Thymus (tissue), 11 donors: ENCODE measurements around the gene TM2D1. TPM values are rescaled to one million over a fixed set of nuclear protein-coding genes. Genes with fewer than 3 reads are reported as not detected.
"Not testable (repeated sequence)": the region's sequence is repeated elsewhere in the genome, so short reads cannot be mapped to it uniquely, and the experiment has no call there.

Source experiments
- DNase-seq, 9 donors: peaks; one replicate each; pipeline ENCODE4 v3.0.0-alpha.2; 2013; ENCODE audit warnings: low spot score in 9 of 9, low read depth in 6 of 9, missing footprints in 1 of 9
- H3K27ac ChIP-seq, 2 donors: one replicate each; pipeline ENCODE4 v1.5.1; 2013; ENCODE audit warnings: control low read depth in 1 of 2, low read depth in 1 of 2, low read length in 1 of 2, mild to moderate bottlenecking in 1 of 2, moderate library complexity in 1 of 2
- H3K27me3 ChIP-seq, 2 donors: one replicate each; pipeline ENCODE4 v1.5.1; 2013; ENCODE audit warnings: low read length in 1 of 2; ENCODE audit not compliant: control insufficient read depth in 2 of 2, insufficient read depth in 1 of 2
- H3K36me3 ChIP-seq, 2 donors: one replicate each; pipeline ENCODE4 v1.5.1; 2013; ENCODE audit warnings: low read length in 1 of 2, mild to moderate bottlenecking in 1 of 2, moderate library complexity in 1 of 2; ENCODE audit not compliant: control insufficient read depth in 2 of 2, insufficient read depth in 2 of 2
- H3K4me1 ChIP-seq, 2 donors: one replicate each; pipeline ENCODE4 v1.5.1; 2013; ENCODE audit warnings: low read length in 2 of 2; ENCODE audit not compliant: control insufficient read depth in 2 of 2, insufficient read depth in 2 of 2
- H3K4me3 ChIP-seq, 2 donors: one replicate each; pipeline ENCODE4 v1.5.1; 2013; ENCODE audit warnings: low read length in 2 of 2, control low read depth in 1 of 2, mild to moderate bottlenecking in 1 of 2
- H3K9me3 ChIP-seq, 2 donors: one replicate each; pipeline ENCODE4 v1.5.1; 2013; ENCODE audit warnings: low read length in 1 of 2, mild to moderate bottlenecking in 1 of 2; ENCODE audit not compliant: control insufficient read depth in 2 of 2, insufficient read depth in 1 of 2
- WGBS: extraction: QIAGEN DNeasy Blood & Tissue Kit; methylation state at CpG from one replicate; pipeline ENCODE4 v1.1.7; 2013; 5-methylcytosine and 5-hydroxymethylcytosine counted together
- polyA plus RNA-seq: library from polyadenylated mRNA; stranded (reverse); fragments of 200-250 nt; gene quantifications from one replicate; pipeline ENCODE4 v1.2.3, GENCODE V29; 2013
- total RNA-seq: library from RNA; stranded (reverse); fragments of 120-200 nt; gene quantifications from one replicate; pipeline ENCODE4 v1.2.4, GENCODE V29; 2013
- donor health status: healthy.

The TM2D1 gene
- total and polyA plus RNA-seq, 2 donors, result 33.6 to 46.0 TPM

DNA sequence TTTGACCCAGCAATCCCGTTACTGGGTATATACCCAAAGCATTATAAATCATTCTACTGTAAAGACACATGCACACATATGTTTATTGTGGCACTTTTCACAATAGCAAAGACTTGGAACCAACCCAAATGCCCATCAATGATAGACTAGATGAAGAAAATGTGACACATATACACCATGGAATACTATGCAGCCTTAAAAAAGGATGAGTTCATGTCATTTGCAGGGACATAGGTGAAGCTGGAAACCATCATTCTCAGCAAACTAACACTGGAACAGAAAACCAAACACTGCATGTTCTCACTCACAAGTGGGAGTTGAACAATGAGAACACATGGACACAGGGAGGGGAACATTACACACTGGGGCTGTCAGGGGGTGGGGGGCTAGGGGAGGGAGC, 5.7 kb upstream of the TM2D1 start:
- H3K4me1 ChIP-seq, H3K4me3 ChIP-seq, H3K36me3 ChIP-seq, H3K27me3 ChIP-seq, H3K27ac ChIP-seq, DNase-seq, H3K9me3 ChIP-seq: not testable (repeated sequence)
- WGBS, result 2% methylated on average over 1 of the region's 1 CpG

GRCh38 chr1:61727544-61727943, 2.6 kb upstream of the TM2D1 start:
- H3K27me3 ChIP-seq, result no peaks in the 10 kb centered on the region
- no peaks in the 10 kb centered on the region for H3K9me3 ChIP-seq
- no peak for DNase-seq
- H3K4me1 ChIP-seq, result peaks cover 5 to 7% of the 10 kb centered on the region in 2 donors
- no peaks in the 10 kb centered on the region for H3K36me3 ChIP-seq
- no peak overlapping the region for H3K27ac ChIP-seq
- 77% methylated on average over 3 of the region's 3 CpGs for WGBS
- H3K4me3 ChIP-seq, result no peak overlapping the region

DNA sequence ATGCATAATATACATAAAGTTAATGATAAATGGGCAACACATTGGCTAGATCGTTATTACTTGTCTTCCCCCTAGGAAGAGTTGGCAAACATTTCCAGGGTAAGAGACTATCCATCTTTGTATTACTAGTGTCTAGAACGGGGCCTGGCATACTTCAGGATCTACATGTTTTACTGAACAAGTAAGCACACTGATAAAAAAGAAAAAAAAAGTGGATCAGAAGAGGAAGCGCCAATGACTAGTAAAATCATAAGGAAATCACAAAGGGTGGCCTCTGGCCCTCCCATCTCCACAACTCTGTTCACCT, 482 bp downstream of the TM2D1 start:
- Histone ChIP-seq H3K9me3 (no peaks in the 10 kb centered on the region), H3K4me3 (peak overlapping the region; percentile 69 to 100), H3K36me3 (peaks cover 3 to 5% of the 10 kb centered on the region in 2 donors), H3K4me1 (peaks cover 5 to 7% of the 10 kb centered on the region in 2 donors), H3K27ac (peak overlapping the region; percentile 79 to 88), H3K27me3 (no peaks in the 10 kb centered on the region)
- 9% methylated on average over 3 of the region's 3 CpGs for WGBS
- DNase-seq, result no peak

GRCh38 chr1:61718996-61719663, 5.8 kb downstream of the TM2D1 start:
- H3K27me3 ChIP-seq, DNase-seq, H3K4me3 ChIP-seq, H3K4me1 ChIP-seq, H3K9me3 ChIP-seq, H3K27ac ChIP-seq: not testable (repeated sequence)
- peaks cover 8 to 12% of the 10 kb centered on the region in 2 donors for H3K36me3 ChIP-seq
- WGBS, result over 99% methylated on average over 8 of the region's 8 CpGs

GRCh38 chr1:61711969-61712368, 13.0 kb downstream of the TM2D1 start:
- DNase-seq, result no peak
- H3K4me1 ChIP-seq, result no peaks in the 10 kb centered on the region
- no peaks in the 10 kb centered on the region for H3K27me3 ChIP-seq
- H3K27ac ChIP-seq, result no peak overlapping the region
- peaks cover 17 to 20% of the 10 kb centered on the region in 2 donors for H3K36me3 ChIP-seq
- no peaks in the 10 kb centered on the region for H3K9me3 ChIP-seq
- H3K4me3 ChIP-seq, result no peak overlapping the region

GRCh38 chr1:61711257-61711656, 13.7 kb downstream of the TM2D1 start:
- H3K4me1 ChIP-seq, DNase-seq, H3K9me3 ChIP-seq, H3K4me3 ChIP-seq, H3K27me3 ChIP-seq, H3K27ac ChIP-seq: not testable (repeated sequence)
- peaks cover 20 to 24% of the 10 kb centered on the region in 2 donors for H3K36me3 ChIP-seq
- WGBS, result 97% methylated on average over 4 of the region's 4 CpGs

DNA sequence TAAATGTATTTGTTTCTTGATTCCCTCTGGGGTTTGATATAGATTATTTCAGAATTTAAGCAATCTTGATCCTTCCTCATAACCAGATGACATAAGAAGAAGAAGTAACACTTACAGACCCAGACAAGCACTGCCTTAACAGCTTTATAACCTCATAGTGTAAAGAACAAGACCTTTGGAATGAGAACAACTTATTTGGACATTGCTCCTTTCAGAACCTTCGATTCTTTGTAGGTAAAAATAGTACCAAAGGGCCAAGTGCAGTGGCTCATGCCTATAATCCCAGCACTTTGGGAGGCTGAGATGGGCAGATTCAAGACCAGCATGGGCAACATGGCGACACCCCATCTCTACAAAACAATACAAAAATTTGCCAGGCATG, 15.0 kb downstream of the TM2D1 start:
- 99% methylated on average over 2 of the region's 2 CpGs for WGBS
- DNase-seq, result no peak
- H3K36me3 ChIP-seq, result peaks cover 27 to 32% of the 10 kb centered on the region in 2 donors

GRCh38 chr1:61708953-61709907, 15.7 kb downstream of the TM2D1 start:
- Histone ChIP-seq H3K27me3 (no peaks in the 10 kb centered on the region), H3K4me3 (no peak overlapping the region), H3K4me1 (no peaks in the 10 kb centered on the region), H3K36me3 (peaks cover 30 to 38% of the 10 kb centered on the region in 2 donors), H3K9me3 (no peaks in the 10 kb centered on the region), H3K27ac (no peak overlapping the region)
- 99% methylated on average over 7 of the region's 7 CpGs for WGBS
- DNase-seq, result no peak

More for the DNA sequence above, 15.0 kb downstream of the TM2D1 start:
- Histone ChIP-seq H3K27me3 (no peaks in the 10 kb centered on the region), H3K27ac (no peak overlapping the region), H3K4me1 (no peaks in the 10 kb centered on the region), H3K4me3 (no peak overlapping the region), H3K9me3 (no peaks in the 10 kb centered on the region)
